HFFc6 (cell line): ENCODE results near the gene CDK14. TPM values are rescaled to one million over a fixed set of nuclear protein-coding genes. Genes with fewer than 3 reads are reported as not detected.
A peak's percentile ranks its signal among the peaks of the same experiment; 100 is the strongest.

Experiments
- DNase-seq: peaks from one replicate; pipeline ENCODE4 v3.0.0-alpha.2; 2018
- H3K27ac Mint-ChIP-seq: 2 replicates; pipeline ENCODE4 v1.8.0; 2020; ENCODE audit warnings: mild to moderate bottlenecking, mixed read lengths
- H3K27me3 Mint-ChIP-seq: 2 replicates; pipeline ENCODE4 v1.8.0; 2021; ENCODE audit warnings: mild to moderate bottlenecking, moderate library complexity, mixed read lengths; ENCODE audit not compliant: insufficient read depth
- H3K36me3 Mint-ChIP-seq: 2 replicates; pipeline ENCODE4 v1.8.0; 2021; ENCODE audit warnings: low read depth, mixed read lengths
- H3K4me1 Mint-ChIP-seq: 2 replicates; pipeline ENCODE4 v1.8.0; 2020; ENCODE audit warnings: low read depth, mixed read lengths
- H3K4me3 Mint-ChIP-seq: 2 replicates; pipeline ENCODE4 v1.8.0; 2020; ENCODE audit warnings: mild to moderate bottlenecking, moderate library complexity, mixed read lengths
- H3K9me3 Mint-ChIP-seq: 2 replicates; pipeline ENCODE4 v1.8.0; 2020; ENCODE audit warnings: mild to moderate bottlenecking, mixed read lengths
- total RNA-seq, 6 experiments: library from RNA; stranded (reverse); fragmentation: NEBNext Ultra II Directional; extraction: Animal tissue kit (Norgen Biotek cat#: 25700); gene quantifications; 2 replicates in 1 of 6; 3 replicates in 5 of 6; pipeline ENCODE4 v1.2.3, GENCODE V29; 2021
- TF ChIP-seq, protein P1 (sequence below): fragments of 200-600 bp; sonication (generic); IDR thresholded peaks from 2 replicates; pipeline ENCODE4 v1.5.0; 2021; ENCODE audit warnings: antibody characterized with exemption, mild to moderate bottlenecking

The CDK14 gene
- total RNA-seq, 6 experiments from 2014 or later: 18.4 to 28.6 (median 27.2) TPM

DNA sequence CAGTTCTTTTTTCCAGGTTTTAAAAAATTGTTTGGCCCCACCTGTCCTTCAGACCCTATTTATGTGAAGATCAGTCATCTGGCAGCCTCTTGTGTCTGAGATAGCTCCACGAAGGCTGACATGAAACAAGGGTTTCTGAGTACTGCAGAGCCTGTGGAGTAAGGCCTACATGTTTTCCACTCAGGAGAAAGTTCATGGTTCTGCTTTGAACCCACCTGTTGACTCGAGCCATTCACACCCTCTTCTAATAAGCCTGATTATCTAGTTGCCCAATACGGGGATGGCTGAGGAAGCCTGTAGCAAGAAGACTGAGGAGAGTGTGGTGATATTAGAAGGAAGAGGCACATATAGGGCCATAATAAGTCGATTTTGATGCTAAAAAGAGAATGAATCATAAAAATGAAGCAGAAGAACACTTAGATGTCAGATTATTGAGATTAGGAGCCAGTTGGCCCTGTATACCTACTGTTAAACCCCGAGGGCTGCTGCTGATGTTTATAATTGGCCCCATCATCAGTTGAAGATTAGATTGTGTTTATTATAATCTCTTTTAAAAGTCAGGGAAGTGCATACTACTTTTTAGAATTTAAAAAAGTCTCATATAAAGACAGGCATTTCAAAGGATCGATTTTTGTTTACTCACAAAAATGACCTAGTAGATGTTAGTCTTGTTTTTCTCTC, 109.4 kb downstream of the CDK14 start:
- TF ChIP-seq, protein P1, sequence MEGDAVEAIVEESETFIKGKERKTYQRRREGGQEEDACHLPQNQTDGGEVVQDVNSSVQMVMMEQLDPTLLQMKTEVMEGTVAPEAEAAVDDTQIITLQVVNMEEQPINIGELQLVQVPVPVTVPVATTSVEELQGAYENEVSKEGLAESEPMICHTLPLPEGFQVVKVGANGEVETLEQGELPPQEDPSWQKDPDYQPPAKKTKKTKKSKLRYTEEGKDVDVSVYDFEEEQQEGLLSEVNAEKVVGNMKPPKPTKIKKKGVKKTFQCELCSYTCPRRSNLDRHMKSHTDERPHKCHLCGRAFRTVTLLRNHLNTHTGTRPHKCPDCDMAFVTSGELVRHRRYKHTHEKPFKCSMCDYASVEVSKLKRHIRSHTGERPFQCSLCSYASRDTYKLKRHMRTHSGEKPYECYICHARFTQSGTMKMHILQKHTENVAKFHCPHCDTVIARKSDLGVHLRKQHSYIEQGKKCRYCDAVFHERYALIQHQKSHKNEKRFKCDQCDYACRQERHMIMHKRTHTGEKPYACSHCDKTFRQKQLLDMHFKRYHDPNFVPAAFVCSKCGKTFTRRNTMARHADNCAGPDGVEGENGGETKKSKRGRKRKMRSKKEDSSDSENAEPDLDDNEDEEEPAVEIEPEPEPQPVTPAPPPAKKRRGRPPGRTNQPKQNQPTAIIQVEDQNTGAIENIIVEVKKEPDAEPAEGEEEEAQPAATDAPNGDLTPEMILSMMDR: no peak

DNA sequence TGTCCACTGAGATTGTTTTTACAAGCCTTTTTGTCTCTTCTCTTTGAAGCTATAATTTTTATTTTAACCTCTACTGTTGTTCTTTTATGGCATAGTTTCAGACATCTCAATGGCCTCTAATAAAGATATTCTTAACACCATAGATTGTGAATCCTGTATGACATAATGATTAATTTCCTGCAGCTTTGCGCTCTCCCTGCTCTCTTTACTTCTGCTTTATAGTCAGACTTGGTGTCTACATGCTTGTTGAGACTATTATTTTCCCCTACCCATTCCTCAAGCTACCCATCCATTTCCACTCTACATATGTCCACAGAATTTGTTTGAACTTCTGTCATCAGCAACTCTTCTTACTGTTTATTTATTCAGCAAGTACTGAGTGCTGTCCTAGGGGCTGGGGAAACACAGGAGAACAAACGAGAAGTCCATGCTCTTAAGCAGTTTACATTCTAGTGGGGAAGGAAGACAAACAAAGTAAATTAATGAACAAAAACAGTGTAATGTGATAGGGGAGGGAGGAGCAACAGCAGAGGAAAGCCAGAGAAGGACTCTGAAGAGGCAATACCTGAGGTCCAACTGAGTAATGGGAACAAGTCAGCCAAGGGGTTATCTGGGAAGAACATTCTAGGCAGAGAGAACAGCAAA, 110.1 kb downstream of the CDK14 start:
- no peak overlapping the region for H3K4me3 Mint-ChIP-seq
- DNase-seq: no peak
- no peaks in the 10 kb centered on the region for H3K9me3 Mint-ChIP-seq
- peak overlapping the region; percentile 17; the same call in 1 of the 2 replicates for H3K27ac Mint-ChIP-seq
- H3K27me3 Mint-ChIP-seq: no peaks in the 10 kb centered on the region; the same call in 1 of the 2 replicates
- TF ChIP-seq, protein P1: no peak
- H3K36me3 Mint-ChIP-seq: no peaks in the 10 kb centered on the region
- peaks cover 47% of the 10 kb centered on the region for H3K4me1 Mint-ChIP-seq

More for the DNA sequence above, 109.4 kb downstream of the CDK14 start:
- Mint-ChIP-seq H3K36me3 (no peaks in the 10 kb centered on the region), H3K9me3 (no peaks in the 10 kb centered on the region), H3K27me3 (no peaks in the 10 kb centered on the region; the same call in 1 of the 2 replicates), H3K4me3 (no peak overlapping the region), H3K27ac (no peak overlapping the region), H3K4me1 (peaks cover 49% of the 10 kb centered on the region)
- no peak for DNase-seq

DNA sequence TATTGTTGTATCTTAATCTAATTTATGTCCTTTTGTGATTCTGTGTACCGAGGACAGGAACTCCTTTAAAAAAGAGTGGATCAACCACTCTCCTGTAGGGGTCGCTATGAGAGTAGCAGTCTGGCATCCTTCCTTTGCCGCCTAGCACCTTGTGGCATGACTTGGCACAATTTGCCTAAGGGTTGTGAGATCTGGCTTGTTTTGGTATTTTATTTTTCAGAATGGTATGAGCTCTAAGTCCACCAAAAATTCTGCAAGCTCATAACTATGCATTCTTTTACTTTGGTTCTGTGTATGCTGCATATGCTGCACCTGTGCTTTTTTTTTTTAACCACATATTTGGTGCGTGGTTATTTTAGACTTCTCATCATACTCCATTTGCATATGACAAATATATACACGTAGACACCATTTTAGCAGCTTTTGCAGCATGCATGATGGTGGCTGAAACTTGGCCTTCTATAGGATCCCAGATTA, 112.8 kb downstream of the CDK14 start:
- peaks cover 46% of the 10 kb centered on the region for H3K4me1 Mint-ChIP-seq
- H3K9me3 Mint-ChIP-seq: no peaks in the 10 kb centered on the region
- DNase-seq: peak; percentile 9
- no peak overlapping the region for H3K4me3 Mint-ChIP-seq
- H3K36me3 Mint-ChIP-seq: no peaks in the 10 kb centered on the region
- TF ChIP-seq, protein P1: peak; percentile 74
- H3K27me3 Mint-ChIP-seq: no peaks in the 10 kb centered on the region; the same call in 1 of the 2 replicates
- H3K27ac Mint-ChIP-seq: no peak overlapping the region

DNA sequence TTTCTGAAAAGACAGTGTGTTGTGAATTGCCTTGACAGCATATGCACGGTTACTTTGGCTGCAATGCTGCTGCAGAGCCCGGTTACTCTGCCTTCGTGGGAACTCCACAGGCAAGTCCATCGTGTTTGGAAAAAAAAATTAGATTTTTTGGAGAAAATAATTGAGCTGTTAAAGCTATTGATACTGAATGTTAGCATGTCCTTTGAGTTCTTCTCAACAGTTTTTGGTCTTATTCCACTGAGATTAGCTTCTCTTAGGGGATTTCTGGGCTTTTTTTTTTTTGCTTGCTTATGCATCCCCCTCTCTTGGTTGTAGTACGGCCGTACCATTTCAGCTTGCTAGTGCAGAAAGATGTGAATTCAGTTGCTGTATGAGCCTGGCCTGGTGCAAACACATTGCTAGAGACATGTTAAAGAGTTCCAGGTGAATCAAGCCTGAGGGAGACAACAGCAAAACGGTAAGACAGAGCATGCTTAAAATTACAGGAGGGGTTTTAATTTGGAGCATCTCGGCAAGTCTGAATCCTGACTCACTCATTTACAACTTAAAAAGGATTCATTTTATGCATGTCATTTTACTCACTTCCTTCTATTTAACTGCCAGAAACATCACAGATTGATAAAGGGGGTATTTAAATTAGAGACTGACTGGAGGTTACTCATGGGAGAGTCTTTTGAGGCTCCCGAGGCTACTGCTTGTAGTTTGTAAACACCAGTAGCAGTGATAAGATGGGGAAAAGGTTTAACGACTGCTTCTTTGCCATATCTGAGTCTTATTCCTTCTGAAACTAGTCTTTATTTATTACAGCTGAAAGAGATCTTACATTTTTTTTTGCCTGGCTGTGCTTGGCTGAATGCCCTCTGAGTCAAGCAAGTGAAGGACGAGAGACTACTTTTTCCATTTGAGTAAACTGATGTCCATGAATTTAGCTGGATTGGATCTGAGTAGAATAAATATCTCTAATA, 113.7 kb downstream of the CDK14 start:
- H3K27ac Mint-ChIP-seq: peak overlapping the region; percentile 63
- H3K4me1 Mint-ChIP-seq: peaks cover 46% of the 10 kb centered on the region
- TF ChIP-seq, protein P1: no peak
- H3K36me3 Mint-ChIP-seq: no peaks in the 10 kb centered on the region
- H3K27me3 Mint-ChIP-seq: no peaks in the 10 kb centered on the region; the same call in 1 of the 2 replicates
- peak; percentile 32 for DNase-seq
- peak overlapping the region; percentile 65 for H3K4me3 Mint-ChIP-seq
- H3K9me3 Mint-ChIP-seq: no peaks in the 10 kb centered on the region

DNA sequence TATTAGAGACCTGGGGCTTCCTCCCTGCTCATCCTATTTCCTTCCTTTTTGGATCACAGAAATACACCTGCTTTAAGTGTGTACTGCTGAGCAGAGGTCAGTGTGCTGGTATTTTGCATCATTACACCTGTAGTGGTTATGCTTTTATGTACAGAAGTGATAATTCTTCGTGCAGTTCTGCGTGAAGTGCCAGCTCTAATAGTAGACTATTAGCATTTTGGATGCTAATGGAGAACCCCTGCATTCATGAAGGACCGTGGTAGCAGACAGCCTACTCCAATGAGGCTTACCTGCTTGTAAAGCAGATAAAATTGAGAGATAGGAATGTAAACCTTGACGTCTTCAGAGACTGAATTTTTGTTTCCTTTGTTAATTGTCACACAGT, 114.3 kb downstream of the CDK14 start:
- Mint-ChIP-seq H3K27me3 (no peaks in the 10 kb centered on the region; the same call in 1 of the 2 replicates), H3K4me3 (peak overlapping the region; percentile 65), H3K4me1 (peaks cover 44% of the 10 kb centered on the region), H3K27ac (peak overlapping the region; percentile 63; the same call in 1 of the 2 replicates), H3K36me3 (no peaks in the 10 kb centered on the region), H3K9me3 (no peaks in the 10 kb centered on the region)
- no peak for DNase-seq
- TF ChIP-seq, protein P1: no peak
